Measurements from ENCODE around the gene EBF3.
A peak's percentile ranks its signal among the peaks of the same experiment; 100 is the strongest.

EBF3 gene

GRCh38 chr10:129942936-129943715 is 20.9 kb downstream of the EBF3 start:
- no peak for ATAC-seq

DNA sequence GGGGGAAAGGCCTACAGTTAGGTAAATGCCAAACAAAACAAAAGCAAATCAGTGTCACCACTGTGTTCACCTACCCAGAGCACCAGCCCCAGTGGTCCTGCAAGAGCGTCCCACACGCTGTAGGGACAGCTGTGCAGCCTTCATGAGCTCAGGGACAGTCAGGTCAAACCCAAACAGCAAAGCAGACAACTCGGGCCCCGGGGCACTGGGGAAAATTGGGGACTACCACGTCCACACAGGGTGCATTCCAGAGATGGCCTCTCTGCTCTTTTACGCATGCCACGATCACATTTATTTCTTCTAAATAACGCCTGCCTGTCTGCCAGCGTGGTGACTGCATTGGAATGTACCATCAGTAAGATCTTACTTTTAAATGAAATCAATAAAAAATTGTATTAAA is 21.7 kb downstream of the EBF3 start:
- no peak for ATAC-seq

GRCh38 chr10:129942019-129942277 is 22.1 kb downstream of the EBF3 start:
- no peak for ATAC-seq

- no peak for ATAC-seq
Observed at GRCh38 chr10:129941199-129942018, 22.7 kb downstream of the EBF3 start.

DNA sequence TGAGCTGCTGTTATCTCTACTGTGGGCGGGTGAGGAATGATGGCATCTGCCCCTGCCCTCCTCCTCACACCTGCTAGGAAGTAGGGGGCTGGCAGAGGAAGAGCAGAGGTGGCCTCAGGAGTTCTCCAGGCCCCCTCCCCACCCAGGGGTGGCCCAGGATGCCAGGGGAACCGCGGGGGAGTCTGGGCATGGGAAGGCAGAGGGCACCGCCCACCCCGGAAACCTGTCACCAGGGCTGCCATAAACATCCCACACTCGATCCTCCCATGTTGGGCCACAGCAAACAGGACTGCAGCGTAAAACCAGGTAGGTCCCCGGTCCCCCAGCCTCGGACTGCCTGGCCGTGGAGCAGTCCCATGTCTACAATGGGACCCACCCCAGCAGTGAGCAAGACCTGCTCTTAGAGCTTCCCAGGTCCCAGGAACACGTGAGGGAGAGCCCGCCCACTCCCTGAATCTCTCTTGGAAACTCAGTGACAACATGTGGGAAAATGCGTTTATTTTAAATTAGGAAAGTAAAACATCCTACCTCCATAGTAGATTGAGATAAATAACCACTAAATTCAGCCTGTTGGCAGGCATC is 23.4 kb downstream of the EBF3 start:
- no peak for ATAC-seq

DNA sequence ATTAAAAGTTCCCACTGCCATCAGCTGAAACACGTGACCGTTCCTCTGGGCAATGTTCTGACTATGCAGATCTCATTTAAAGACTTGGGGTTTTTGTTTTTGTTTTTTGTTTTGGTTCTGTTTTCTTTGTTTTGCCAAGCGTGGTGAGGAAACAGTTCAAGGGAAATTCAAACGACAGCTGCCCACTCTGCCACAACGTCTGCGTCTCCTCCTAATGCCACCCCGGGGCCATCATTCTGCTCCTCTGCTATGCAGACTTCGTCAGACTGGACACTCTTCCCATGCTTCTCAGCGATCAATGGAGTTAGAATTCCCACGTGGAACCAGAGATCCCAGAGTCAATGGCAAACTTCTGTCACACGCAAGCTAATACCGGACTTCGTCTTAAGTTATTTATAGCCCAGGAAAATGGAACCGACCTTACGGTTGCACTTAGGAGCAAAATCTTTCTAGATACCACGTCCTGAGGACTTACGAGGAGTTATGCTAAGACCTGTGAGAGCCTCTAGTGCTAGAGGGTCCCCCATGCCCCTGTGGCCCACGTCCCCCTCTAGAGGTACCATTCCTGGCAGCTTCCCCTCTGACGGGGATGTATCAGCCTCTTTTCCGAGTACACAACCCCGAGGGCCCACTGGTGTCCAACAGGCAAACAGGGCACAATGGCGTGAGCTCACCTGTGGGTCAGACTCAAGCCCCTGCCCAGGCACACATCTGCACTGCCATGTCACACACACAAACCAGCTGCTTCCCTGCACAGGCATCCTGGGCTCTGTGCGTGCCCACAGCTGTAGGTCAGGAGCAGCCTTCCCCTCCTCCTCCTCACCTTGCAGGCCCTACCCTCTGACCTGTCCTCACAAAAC is 24.4 kb downstream of the EBF3 start:
- no peak for ATAC-seq

GRCh38 chr10:129938460-129938859 is 25.6 kb downstream of the EBF3 start:
- no peak for ATAC-seq

GRCh38 chr10:129937351-129937751 is 26.7 kb downstream of the EBF3 start:
- ATAC-seq = no peak

DNA sequence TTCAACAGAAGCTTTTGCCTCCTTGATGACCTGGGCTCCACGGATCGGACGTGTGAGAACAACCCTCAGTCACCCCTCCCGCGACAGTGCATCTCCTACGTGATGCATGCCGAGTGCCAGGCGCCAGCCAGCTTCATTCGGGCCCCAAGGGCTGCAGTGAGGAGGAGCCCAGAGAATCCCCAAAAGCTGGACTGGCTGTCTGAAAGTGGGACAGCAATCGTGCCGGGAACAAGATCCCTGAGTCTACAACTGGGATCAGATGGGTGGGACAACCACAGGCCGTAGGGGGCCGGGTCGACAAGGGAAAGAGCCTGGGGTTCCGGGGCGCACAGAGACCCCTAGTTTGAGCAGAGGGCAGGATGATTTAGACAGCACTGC is 27.2 kb downstream of the EBF3 start:
- no peak for ATAC-seq

GRCh38 chr10:129936266-129936922 is 27.7 kb downstream of the EBF3 start:
- no peak for ATAC-seq

DNA sequence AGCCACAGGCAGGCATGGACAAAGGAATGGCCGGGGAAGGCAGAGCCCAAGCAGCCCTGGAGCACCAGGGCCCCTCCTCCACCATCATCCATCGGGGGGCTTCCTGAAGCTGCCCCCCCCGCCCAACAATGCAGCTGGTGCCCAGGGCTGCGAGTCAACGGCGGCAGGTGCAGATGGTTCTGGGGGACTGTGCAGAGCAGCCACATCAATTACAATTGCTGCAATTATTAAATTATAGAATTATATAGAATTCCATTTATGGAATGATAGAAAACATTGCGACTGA is 28.3 kb downstream of the EBF3 start:
- no peak for ATAC-seq

DNA sequence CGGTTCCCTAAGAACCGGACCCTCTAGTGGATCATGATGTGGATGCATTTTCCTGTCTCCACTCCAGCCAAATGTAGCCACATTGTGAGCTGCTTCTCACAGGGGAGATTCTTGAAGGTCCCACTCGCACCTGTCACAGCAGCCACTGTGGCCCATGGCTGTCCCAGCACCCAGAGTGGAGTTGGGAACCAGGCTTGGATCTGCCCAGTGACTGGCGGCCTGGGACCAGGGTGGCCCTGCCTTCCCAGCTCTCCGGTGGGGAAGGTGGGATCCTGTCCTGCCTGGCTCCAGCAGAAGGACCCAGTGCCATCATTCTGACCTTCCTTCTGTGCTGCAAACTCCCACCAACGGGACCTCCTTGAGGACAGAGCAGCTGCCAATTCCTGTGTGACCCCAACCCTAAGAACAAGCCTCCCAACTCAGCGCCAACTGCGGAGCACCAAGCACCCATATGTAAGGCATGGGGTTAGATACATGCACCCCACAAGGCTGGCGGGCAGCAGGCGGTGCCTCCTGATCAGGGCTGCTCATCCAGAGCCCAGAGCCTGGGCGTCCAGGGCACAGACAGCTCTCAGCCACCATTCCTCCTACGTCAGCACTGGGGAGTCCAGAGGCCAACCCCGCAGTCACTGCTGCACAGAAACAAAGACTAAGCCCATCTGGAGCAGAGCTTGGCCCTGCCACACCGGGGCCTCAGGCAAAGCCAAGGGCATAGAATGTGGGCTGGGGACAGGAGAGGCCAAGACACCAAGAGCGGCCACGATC is 28.8 kb downstream of the EBF3 start:
- ATAC-seq = no peak

DNA sequence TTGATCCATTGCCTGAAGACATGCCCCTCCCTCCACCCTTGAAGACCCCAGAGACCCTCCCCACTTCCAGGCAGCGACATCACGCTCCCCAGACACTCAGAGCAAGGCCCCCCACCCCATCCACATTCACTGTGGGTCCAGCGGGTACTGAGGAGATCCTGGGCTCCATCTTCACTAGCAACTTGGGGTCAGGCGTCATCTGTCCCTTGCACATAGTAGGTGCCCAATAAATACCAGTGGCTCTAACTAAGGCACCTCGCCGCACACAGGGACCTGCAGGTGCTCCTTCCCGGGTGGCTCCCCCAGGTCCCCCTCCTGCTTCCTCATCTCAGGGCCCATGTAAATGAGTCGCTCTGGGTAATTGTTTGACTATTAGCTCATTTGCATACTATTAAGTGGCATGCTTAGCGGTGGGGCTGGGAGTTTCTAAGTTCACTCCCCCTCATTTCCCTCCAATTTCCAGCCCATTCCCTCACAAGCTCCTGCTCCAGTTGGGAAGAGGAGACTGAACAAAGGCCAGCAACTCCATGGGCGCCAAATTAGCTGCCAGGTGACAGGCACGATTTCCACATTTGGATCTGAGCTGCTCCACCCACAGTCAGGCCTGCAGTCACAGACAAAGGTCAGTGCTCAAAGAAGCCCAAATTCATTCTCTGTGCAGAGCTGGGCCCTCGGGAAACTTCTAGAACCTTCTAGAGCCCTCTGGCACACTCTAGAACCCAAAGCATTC is 29.7 kb downstream of the EBF3 start:
- ATAC-seq = no peak

- no peak for ATAC-seq
Observed at GRCh38 chr10:129933456-129934092, 30.5 kb downstream of the EBF3 start.

DNA sequence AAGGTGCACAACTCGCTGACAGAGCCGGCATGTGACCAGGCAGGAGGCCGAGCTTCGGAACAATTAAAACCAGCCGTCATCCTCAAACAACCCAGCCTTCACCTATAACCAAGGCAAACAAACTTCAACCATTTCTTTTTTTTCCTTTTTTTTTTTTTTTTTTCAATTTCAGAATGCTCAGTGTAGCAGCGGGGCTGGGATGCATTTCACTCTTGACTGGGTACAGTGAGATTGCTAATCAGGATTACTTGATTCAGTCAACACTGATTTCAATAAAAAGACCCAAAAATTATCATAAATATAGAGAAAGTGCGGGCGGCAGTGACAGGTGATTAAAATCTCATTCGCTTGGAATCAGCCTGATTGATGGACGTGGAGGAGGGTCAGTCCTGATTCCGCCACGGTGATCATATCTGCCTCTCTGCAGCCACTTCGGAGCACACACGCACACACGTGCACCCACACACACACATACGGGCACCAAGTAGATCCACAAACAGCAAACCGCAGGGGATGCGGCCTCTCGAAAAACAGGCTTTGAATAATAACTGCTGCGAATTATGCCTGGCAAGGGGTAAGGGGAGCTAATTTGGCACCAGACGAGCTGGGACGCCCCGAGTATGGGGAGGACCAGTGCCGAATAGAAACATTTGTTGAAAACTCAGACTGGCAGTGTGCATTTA is 31.2 kb downstream of the EBF3 start:
- ATAC-seq = no peak

- no peak for ATAC-seq
Observed at GRCh38 chr10:129932182-129932581, 31.9 kb downstream of the EBF3 start.

- ATAC-seq = peak in 1 of 2 donors; percentile 13
Observed at GRCh38 chr10:129929343-129930292, 34.5 kb downstream of the EBF3 start.

GRCh38 chr10:129927351-129928120 is 36.5 kb downstream of the EBF3 start:
- ATAC-seq = no peak
